Measurements from ENCODE around the gene CCT6B.

- TF ChIP-seq NFRKB (IDR thresholded peaks at IDR 0.05) (no peak), FOXK2 (IDR thresholded peaks at IDR 0.05) (no peak), CTBP1 (IDR thresholded peaks at IDR 0.05; ENCODE audit: borderline replicate concordance) (no peak), SUZ12 (IDR thresholded peaks at IDR 0.05) (no peak), BHLHE40 (IDR thresholded peaks at IDR 0.05; ENCODE audit: borderline replicate concordance) (no peak), FOXA1 (IDR thresholded peaks at IDR 0.05) (no peak), HDGF (IDR thresholded peaks at IDR 0.05; ENCODE audit: borderline replicate concordance) (no peak), LEF1 (IDR thresholded peaks at IDR 0.05; ENCODE audit: borderline replicate concordance) (no peak), SP1 (IDR thresholded peaks at IDR 0.05) (no peak), L3MBTL2 (conservative IDR thresholded peaks at IDR 0.05) (no peak), FOXM1 (IDR thresholded peaks at IDR 0.05; ENCODE audit: borderline replicate concordance) (no peak), ELF4 (IDR thresholded peaks at IDR 0.05) (no peak), ZNF384 (IDR thresholded peaks at IDR 0.05) (no peak)
These were observed 13.8 kb upstream of the CCT6B start for GRCh38 chr17:34974794-34975785.
